ENCODE measurements around the gene NUP58.

NUP58 gene

GRCh38 chr13:25301347-25302113, at the start of gene NUP58:
TSS of gene NUP58 (plus strand) at chr13:25301625. CDS start at chr13:25301774, 149 bp downstream.
- peak; percentile 87 for DNase-seq (ENCODE audit: low read depth)
- peak within 1 kb of the TSS; percentile 91 for H3K4me3 ChIP-seq (ENCODE audit: low read depth, low read length)

GRCh38 chr13:25252225-25252624, 49.2 kb upstream of the NUP58 start:
- no peak overlapping the region for H3K4me3 ChIP-seq (ENCODE audit: low read depth, low read length)
- no peak for DNase-seq (ENCODE audit: low read depth)

- no peak overlapping the region for H3K4me3 ChIP-seq (ENCODE audit: low read depth, low read length)
- DNase-seq (ENCODE audit: low read depth), result no peak
These were observed 48.7 kb upstream of the NUP58 start for GRCh38 chr13:25252752-25253151.

- H3K4me3 ChIP-seq (ENCODE audit: low read depth, low read length), result no peak overlapping the region
- no peak for DNase-seq (ENCODE audit: low read depth)
These were observed 47.7 kb upstream of the NUP58 start for GRCh38 chr13:25253702-25254101.

GRCh38 chr13:25262261-25262660, 39.2 kb upstream of the NUP58 start:
- DNase-seq (ENCODE audit: low read depth), result no peak
- H3K4me3 ChIP-seq (ENCODE audit: low read depth, low read length), result no peak overlapping the region

- no peak for DNase-seq (ENCODE audit: low read depth)
- no peak overlapping the region for H3K4me3 ChIP-seq (ENCODE audit: low read depth, low read length)
These were observed 34.7 kb upstream of the NUP58 start for GRCh38 chr13:25266706-25267105.

GRCh38 chr13:25267715-25268114, 33.7 kb upstream of the NUP58 start:
- H3K4me3 ChIP-seq (ENCODE audit: low read depth, low read length), result no peak overlapping the region
- DNase-seq (ENCODE audit: low read depth), result no peak

- no peak for DNase-seq (ENCODE audit: low read depth)
- no peak overlapping the region for H3K4me3 ChIP-seq (ENCODE audit: low read depth, low read length)
These were observed 32.9 kb upstream of the NUP58 start for GRCh38 chr13:25268561-25268960.

GRCh38 chr13:25276748-25277147, 24.7 kb upstream of the NUP58 start:
- no peak for DNase-seq (ENCODE audit: low read depth)
- H3K4me3 ChIP-seq (ENCODE audit: low read depth, low read length), result no peak overlapping the region

- no peak for DNase-seq (ENCODE audit: low read depth)
- no peak overlapping the region for H3K4me3 ChIP-seq (ENCODE audit: low read depth, low read length)
These were observed 21.0 kb upstream of the NUP58 start for GRCh38 chr13:25280396-25280795.

- no peak for DNase-seq (ENCODE audit: low read depth)
These were observed 20.1 kb upstream of the NUP58 start for GRCh38 chr13:25281193-25281934.

GRCh38 chr13:25281935-25282332, 19.5 kb upstream of the NUP58 start:
- no peak overlapping the region for H3K4me3 ChIP-seq (ENCODE audit: low read depth, low read length)
- no peak for DNase-seq (ENCODE audit: low read depth)

More at GRCh38 chr13:25281193-25281934, 20.1 kb upstream of the NUP58 start:
- no peak overlapping the region for H3K4me3 ChIP-seq (ENCODE audit: low read depth, low read length)

- H3K4me3 ChIP-seq (ENCODE audit: low read depth, low read length), result peak overlapping the region; percentile 96
- DNase-seq (ENCODE audit: low read depth), result no peak
These were observed 15.0 kb upstream of the NUP58 start for GRCh38 chr13:25286308-25286968.

- peak within 1 kb of the TSS; percentile 96 for H3K4me3 ChIP-seq (ENCODE audit: low read depth, low read length)
- DNase-seq (ENCODE audit: low read depth), result peak; percentile 63
These were observed 14.2 kb upstream of the NUP58 start, which contains the start of gene MTMR6 for GRCh38 chr13:25286969-25287961. TSS of gene MTMR6 (minus strand) at chr13:25287488. CDS start at chr13:25287247, 241 bp downstream.

GRCh38 chr13:25288966-25289365, 12.5 kb upstream of the NUP58 start:
- no peak overlapping the region for H3K4me3 ChIP-seq (ENCODE audit: low read depth, low read length)
- no peak for DNase-seq (ENCODE audit: low read depth)

GRCh38 chr13:25291691-25292090, 9.7 kb upstream of the NUP58 start:
- DNase-seq (ENCODE audit: low read depth), result no peak
- no peak overlapping the region for H3K4me3 ChIP-seq (ENCODE audit: low read depth, low read length)

- DNase-seq (ENCODE audit: low read depth), result peak; percentile 70
- H3K4me3 ChIP-seq (ENCODE audit: low read depth, low read length), result no peak overlapping the region
These were observed 9.1 kb upstream of the NUP58 start for GRCh38 chr13:25292301-25292700.

- no peak overlapping the region for H3K4me3 ChIP-seq (ENCODE audit: low read depth, low read length)
- no peak for DNase-seq (ENCODE audit: low read depth)
These were observed 6.2 kb upstream of the NUP58 start for GRCh38 chr13:25295228-25295627.

GRCh38 chr13:25295701-25296100, 5.7 kb upstream of the NUP58 start:
- DNase-seq (ENCODE audit: low read depth), result no peak
- no peak overlapping the region for H3K4me3 ChIP-seq (ENCODE audit: low read depth, low read length)
